GM19023 (cell line): ENCODE data around the gene HPSE2.

Experiments
- ATAC-seq: cut with Tn5 transposase; IDR thresholded peaks from one replicate; pipeline ENCODE4 v1.9.1; 2021; ENCODE audit warnings: mild to moderate bottlenecking, moderate library complexity; ENCODE audit not compliant: unreplicated experiment

HPSE2 gene

DNA sequence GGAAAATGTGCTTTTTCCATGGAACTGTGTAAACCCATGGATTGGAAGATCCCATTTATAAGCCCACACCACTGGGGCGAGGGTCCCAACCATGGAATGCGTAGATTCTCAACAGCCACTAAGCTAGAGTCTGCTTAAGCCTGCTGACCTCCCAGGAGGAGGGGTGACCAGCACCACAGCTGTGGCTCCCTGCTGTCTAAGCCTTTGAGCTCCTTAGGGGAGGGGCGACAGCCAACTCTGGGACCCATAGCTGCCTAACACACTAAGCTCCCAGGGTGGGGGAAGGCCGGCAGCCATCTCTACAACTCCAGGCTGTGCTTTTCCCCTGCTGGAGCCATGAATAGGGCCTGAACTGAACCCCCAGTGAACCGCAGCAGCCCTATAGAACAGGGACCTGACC is 539.1 kb downstream of the HPSE2 start:
- ATAC-seq: no peak

GRCh38 chr10:98694883-98695282 is 540.8 kb downstream of the HPSE2 start:
- no peak for ATAC-seq

DNA sequence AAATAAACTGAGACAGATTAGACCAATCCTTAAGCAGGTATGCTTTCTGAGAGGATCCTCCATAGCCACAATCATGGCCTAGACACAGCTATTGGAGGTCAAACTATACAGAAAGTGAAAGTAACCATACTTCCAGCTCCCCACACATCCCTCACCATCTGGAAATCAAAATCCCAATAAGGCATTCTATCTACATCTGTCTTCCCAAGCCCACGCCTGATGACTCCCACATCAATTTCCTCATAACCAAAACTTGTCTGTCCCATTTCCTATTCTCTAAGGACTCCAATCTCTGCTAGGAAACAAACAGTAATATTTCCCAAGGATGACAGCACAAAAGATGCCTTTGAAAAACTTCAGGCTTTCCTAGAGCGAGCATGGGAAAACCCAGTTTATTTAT is 541.6 kb downstream of the HPSE2 start:
- no peak for ATAC-seq

- ATAC-seq: no peak
Measured at GRCh38 chr10:98687685-98688084, 548.0 kb downstream of the HPSE2 start.

DNA sequence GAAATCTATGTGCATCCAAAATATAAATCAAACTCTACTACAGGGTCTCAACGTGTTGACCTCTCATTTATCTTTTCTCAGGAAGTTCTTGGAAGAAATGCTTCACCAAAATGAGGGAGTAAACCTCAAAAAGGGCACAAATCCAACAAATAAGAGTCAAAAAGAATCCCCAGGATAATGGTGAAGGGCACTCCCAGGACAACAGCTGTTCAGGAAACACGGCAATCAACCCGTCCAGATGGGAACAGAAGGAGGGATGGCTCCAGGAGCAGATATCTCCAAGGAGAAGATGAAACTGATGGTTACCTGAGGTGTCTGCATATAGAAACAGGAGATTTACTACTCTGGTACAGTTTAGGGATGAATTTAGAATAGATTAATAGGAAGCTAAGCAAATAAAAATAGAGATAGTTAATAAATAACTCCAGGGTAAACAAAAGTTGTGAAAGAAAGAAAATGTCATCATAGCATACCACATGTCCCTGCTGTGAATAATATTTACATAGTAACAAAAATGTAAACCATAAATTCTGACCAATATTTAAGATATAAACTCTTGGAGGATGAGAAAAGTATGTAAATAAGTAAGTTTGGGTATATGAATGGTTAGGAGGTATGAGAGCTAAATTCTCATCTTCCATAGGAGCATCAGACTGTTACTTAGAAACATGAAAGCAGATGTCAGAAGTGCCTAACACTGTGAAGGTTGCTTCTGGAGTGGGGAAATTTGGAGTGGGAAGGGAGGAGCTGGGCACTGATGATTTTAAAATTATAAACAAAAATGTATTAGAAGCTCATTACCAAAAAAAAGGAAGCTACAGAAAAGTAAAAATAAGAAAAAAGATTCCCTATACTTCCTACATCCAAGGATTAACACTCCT is 551.4 kb downstream of the HPSE2 start:
- no peak for ATAC-seq

DNA sequence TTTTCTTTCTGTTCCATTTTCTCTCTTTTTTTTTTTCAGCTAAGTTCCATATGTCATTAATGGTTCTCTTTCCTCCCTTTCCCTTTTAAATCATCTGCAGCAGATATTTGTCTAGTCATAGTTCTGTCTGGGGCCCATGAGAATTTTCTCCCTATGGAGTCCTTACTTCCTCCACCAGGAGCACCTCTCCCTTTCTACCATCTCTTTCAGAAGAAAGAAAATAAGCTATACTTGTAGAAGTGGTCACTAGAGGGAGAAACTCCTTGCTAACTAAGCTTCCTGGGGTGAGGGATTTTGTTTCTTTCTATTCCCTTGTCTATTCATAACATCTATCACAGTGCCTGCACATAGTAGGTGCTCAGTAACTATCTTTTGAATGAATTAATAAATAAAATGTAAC is 558.8 kb downstream of the HPSE2 start:
- no peak for ATAC-seq

DNA sequence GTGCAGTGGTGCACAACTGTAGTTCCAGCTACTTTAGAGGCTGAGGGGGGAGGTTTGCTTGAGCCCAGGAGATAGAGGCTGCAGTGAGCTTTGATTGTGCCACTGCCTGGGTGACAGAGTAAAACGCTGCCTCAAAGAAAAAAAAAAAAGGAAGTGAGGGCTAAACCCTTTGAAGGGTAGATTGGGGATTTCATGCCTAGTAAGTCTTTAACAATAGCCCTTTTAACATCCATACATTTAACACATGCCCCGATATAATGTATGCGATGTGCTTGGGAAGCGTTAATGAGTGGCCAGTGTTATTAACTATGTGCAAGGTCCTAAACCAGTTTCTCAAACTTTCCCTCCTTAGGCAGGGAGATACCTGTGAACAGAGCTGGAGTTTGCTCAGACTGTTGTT is 559.8 kb downstream of the HPSE2 start:
- ATAC-seq: no peak

DNA sequence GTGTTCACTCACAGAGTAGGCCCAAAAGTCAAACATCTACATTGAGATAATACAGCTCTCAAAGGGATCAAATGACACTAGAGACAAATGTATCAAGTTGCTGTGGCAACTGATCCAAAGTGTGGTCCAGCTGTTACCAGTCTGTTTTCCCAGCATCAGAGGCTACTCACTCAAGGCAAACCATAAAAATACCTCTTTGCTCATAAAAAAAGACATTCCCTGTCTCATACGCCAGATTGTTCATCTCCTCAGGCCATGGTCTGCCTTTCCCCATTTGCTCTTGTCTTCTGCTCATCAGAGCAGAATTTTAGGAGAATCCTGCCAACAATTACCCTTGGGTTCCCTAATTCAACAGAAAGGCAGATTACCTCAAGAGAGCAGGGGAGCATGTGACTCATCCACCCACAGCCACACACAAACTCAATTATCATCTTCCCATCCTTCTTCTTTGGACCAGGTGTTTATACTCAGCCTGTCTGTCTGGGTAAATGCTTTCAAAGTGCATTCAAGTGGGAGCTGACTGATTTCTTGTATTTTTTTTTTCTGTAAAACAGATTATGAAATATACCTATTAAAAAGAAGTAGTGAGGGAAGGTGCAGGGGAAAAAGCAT is 562.4 kb downstream of the HPSE2 start:
- ATAC-seq: no peak

GRCh38 chr10:98667081-98667480 is 568.6 kb downstream of the HPSE2 start:
- no peak for ATAC-seq

DNA sequence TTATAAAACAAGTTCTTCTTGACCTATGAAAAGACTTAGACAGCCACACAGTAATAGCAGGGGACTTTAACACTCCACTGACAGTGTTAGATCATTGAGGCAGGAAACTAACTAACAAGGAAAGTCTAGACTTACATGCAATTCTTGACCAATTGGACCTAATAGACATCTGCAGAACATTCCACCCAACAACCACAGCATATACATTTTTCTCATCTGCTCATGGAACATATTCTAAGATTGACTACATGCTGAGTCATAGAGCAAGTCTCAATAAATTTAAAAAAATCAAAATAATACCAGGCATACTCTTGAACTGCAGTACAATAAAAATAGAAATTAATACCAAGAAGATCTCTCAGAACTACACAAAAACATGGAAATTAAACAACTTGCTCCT is 569.4 kb downstream of the HPSE2 start:
- ATAC-seq: no peak

- no peak for ATAC-seq
Measured at GRCh38 chr10:98664329-98665042, 571.2 kb downstream of the HPSE2 start.

- ATAC-seq: no peak
Measured at GRCh38 chr10:98659951-98660350, 575.7 kb downstream of the HPSE2 start.

DNA sequence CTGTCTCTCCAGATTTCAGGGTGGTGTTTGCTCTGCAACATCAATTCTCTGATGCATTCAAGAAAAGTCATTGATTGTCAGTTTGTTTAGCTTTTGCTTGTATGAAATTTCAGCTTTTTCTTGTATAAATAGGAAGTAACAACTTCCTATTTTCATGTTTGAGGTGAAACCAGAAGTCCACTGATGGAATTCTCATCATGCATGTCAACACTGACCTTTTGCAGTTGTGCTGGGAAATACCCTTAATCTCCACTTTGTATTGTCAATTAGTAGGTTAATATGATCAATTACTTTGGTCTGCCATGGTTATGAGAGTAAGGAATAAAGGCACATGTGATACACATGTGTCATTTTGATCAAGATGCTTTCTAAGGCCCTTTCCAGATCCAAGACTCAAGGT is 580.2 kb downstream of the HPSE2 start:
- ATAC-seq: no peak

- no peak for ATAC-seq
Measured at GRCh38 chr10:98649170-98649569, 586.5 kb downstream of the HPSE2 start.

GRCh38 chr10:98646998-98647917 is 588.4 kb downstream of the HPSE2 start:
- ATAC-seq: no peak

GRCh38 chr10:98644466-98644865 is 591.2 kb downstream of the HPSE2 start:
- ATAC-seq: no peak

DNA sequence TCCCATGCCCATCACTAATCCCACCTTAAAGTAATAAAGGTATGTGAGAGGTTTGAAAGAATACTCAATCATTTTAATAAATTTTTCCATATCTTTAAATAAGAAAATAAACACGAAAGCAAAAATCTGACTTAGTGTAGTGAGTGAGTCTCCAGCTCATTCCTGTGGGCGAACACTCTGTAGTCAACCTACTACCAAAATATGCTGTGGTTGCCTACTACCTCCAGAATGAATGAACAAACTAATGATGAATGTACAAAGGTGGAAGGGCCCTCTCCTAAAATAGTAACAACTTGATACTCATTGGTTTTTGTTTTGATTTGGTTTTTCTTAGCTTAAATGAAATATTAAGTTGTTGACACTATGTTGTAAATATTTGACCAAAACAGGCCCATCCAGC is 593.4 kb downstream of the HPSE2 start:
- ATAC-seq: no peak

DNA sequence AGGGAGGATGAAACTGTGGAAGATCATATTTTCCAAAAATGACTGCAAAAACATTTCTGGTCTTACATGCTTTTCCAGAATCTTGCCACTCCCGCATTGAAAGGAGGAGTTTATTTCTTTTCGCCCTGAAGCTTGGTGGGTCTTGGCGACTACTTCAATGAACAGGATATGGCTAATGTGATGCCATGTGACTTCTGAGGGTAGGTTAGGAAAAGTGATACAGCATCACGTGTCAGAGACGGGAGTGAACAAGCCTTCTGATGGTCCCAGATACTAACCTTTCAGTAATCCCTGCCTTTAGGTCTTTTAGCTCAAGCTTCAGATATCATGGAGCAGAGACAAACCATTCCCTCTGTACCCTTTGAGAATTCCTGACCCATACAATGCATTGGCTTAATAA is 596.7 kb downstream of the HPSE2 start:
- ATAC-seq: no peak

DNA sequence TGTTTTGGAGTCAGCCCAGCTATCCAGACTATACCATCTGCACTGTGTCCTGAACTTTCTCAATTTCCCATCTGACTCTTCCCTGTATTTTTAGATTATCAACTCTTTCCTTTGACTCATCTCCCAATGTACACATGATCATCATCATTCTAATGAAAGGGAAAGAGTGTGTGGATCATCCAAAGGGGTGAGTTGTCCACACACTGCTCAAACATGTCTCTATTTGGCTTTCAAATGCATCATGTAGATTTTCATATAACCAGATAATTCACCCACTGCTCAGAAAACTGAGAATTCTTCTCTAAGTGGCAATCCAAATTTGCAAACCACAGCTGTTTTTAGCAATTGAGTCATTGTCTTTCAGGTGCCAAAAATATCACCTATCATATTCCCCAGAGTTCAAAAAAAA is 598.7 kb downstream of the HPSE2 start:
- no peak for ATAC-seq

DNA sequence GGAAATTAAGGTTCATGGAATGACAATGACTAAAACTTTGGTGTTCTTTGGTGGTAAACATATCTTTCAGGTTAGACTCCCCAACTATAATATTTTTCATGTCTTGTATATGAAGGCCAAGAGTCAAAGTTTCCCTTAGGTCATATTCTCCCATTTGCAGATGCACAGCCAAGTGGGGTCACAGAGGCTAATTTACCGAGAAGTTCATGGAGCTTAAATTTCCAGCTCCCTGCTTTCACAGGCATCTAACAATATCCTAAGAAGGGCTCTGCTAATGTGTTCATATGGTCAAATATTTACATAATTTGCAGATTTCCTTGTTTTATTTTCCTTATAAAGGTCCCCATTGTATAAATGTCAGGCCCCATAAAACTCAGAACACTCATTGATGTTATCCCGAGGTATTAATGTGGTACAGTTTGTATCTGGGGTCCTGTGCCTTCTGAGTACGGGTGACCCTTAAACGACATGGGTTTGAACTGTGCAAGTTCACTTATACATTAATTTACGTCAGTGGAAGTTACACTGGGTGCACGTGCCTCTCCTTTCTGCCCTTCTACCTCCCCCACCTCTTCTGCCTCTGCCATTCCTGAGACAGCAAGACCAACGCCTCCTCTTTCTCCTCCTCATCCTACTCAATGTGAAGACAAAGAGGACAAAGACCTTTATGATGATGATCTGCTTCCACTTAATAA is 603.0 kb downstream of the HPSE2 start:
- ATAC-seq: no peak
